Measurements from ENCODE around the gene CYBC1.
"Not testable (repeated sequence)": the region's sequence is repeated elsewhere in the genome, so short reads cannot be mapped to it uniquely, and the experiment has no call there.

The CYBC1 gene

GRCh38 chr17:82475458-82475857 lies 24.9 kb upstream of the CYBC1 start:
- no peak for DNase-seq

- no peak for DNase-seq
Observed at GRCh38 chr17:82474223-82475010, 23.9 kb upstream of the CYBC1 start.

- no peak for DNase-seq
Observed at GRCh38 chr17:82470065-82470464, 19.5 kb upstream of the CYBC1 start.

GRCh38 chr17:82468692-82469091 lies 18.1 kb upstream of the CYBC1 start:
- DNase-seq = no peak

- no peak for DNase-seq
Observed at GRCh38 chr17:82465023-82465603, 14.6 kb upstream of the CYBC1 start.

- DNase-seq = no peak
Observed at GRCh38 chr17:82464567-82464929, 14.0 kb upstream of the CYBC1 start.

- DNase-seq = no peak
Observed at GRCh38 chr17:82463925-82464566, 13.5 kb upstream of the CYBC1 start.

- no peak for DNase-seq
Observed at GRCh38 chr17:82463391-82463790, 12.8 kb upstream of the CYBC1 start.

DNA sequence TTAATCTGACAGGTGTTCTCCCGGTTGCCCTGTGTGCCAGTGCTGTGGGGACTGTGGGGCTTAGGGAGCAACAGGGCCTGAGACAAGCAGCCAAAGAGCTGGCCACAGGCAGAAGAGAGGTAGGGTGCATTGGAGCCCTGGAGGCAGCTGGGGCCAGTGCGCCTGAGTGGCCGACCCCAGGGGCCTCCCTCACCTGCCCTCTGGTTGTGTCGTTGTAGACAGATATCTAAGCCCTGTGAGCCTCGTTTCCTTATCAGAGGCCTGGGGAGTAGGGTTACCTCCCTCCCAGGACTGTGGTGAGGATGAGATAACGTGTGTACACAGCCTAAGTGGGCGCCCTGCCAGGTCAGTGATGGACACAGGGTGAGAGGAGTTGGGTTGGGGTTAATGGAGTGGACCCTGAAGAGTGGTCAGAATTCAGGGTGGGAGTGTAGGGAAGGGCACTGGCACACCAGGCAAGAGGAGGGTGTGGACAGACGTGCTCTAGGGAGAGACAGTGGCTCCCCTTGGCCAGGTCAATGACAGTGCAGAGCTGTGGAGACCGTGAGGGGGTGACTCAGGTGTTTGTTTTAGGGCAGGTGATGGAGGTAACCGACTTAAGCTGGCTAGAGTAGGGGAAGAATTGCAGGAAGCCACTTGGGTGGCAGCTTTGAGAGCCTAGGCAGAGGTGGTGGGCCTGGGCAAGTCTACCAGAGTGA lies 11.4 kb upstream of the CYBC1 start:
- no peak for DNase-seq

- not testable (repeated sequence) for DNase-seq
Observed at GRCh38 chr17:82459936-82460335, 9.4 kb upstream of the CYBC1 start.

GRCh38 chr17:82458885-82459424 lies 8.4 kb upstream of the CYBC1 start:
- DNase-seq = no peak

DNA sequence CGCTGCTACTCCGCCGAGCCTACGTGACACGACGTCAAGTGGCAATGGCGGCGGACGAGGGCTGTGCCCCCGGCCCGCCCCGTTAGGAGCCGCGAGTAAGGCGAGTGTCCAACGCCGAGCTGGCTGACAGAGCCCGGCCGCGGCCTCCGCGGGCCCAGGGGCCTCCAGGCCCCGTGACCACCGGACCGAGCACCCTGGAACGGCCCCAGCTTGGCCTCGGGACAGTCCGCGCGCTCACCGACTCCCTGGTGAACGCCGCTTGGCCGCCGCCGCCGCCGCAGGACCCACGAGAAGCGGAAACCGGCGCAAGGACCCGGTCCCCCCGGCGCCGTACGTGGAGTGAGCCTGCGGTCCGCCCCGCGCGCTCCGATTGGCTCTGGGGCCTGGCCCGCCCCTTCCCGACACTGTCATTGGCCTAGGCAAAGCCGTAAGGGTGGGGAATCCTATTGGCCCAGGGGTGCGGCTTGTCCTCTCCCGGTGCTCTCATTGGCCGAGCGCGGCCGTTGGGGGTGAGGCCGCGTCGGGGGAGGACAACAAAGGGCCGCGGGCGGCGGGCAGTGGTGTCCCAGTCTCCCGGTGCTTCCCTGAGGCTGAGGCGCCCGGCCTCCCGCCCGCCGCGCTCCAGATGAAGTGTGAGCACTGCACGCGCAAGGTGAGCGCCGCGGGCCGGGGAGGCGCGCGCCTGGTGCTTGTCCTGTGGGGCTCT lies 7.8 kb upstream of the CYBC1 start, which contains the start of gene NARF:
Gene NARF (plus strand): TSS at position 563 of the 706 bp plus-strand sequence. CDS start 63 bp downstream, at position 626.
- DNase-seq = peak; percentile 97

DNA sequence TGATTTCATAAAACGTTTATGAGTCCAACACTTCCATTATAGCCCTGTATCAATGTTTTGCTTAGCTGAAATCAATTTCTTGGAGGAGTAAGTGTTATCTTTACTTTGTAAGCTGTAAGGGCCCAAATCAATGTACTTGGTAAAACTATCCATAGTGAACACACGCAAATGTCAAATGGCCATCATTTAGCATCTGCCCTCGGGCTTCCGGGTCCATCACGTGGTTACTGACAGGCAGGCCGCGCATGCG lies 7.3 kb upstream of the CYBC1 start:
- DNase-seq = no peak

- no peak for DNase-seq
Observed at GRCh38 chr17:82457073-82457928, 6.7 kb upstream of the CYBC1 start.

- not testable (repeated sequence) for DNase-seq
Observed at GRCh38 chr17:82453706-82454105, 3.2 kb upstream of the CYBC1 start.

- not testable (repeated sequence) for DNase-seq
Observed at GRCh38 chr17:82453151-82453550, 2.6 kb upstream of the CYBC1 start.

GRCh38 chr17:82452162-82452561 lies 1.6 kb upstream of the CYBC1 start:
- DNase-seq = no peak

DNA sequence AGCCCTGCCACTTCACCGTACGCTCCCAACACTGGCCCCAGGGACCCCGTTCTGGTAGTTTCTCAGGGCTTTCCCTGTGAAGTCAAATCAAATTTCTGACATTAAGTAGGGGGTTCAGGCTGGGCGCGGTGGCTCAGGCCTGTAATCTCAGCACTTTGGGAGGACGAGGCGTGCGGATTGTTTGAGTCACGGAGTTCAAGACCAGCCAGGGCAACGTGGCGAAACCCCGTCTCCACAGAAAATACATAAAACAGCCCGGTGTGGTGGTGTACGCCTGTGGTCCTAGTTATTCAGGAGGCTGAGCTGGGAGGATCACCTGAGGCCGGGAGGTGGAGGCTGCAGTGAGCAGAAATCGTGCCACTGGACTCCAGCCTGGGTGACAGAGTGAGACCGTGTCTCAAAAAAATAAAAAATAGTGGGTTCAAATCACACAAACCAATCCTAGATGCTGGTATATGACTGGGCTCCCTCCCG lies 632 bp downstream of the CYBC1 start:
- DNase-seq = no peak

DNA sequence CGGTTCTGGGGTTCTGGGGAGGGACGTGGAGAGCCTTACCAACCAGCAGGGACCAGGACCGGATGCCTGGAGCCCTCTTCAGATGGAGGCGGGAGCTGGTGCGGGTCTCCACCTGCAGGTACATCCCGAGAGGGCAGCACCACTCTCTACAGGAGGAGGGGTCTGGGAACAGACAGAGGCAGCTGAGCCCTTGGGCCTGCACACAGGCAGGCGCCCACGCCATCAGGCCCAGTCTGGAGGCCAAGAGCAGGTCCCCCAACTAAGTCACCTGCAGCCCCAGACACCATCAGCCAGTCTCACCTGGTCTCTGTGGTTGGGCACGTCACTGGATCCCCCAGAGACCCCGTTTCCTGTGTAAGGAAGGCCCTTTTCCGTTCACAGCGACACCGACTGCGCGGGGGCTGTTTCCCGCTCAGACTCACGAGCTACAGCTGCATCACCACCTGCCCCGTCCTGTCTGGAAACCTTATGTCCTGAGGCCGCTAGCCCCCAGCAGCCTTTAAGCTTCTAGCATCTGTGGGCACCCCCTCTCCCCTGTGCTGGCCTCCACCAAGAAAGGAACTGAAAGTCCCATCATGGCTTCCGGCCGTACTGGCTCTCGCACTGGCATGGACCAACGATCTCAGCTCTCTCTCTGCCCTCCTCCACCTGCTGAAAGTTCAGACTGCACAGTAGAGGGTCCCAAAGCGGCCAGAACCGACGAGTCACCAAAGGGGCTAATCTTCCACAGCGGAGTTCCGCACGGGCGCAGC lies 1.2 kb downstream of the CYBC1 start:
- DNase-seq = no peak

DNA sequence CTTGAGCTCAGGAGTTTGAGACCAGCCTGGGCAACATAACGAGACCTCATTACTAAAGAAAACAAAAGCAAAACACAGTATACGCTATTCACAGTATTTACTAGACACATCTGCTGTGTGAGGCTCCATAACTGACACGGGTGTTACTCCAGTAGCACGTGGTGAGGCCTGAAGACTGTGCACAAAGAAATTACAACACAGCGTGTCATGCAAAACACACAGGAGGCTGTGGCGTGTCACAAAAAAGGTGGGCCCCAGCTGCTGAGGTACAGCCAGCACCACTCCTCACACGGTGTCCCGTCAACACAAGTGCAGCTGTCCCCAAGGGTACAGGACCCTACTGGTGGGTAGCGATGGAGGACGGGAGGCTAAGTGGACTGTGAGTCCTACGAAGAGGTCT lies 2.7 kb downstream of the CYBC1 start:
- no peak for DNase-seq

DNA sequence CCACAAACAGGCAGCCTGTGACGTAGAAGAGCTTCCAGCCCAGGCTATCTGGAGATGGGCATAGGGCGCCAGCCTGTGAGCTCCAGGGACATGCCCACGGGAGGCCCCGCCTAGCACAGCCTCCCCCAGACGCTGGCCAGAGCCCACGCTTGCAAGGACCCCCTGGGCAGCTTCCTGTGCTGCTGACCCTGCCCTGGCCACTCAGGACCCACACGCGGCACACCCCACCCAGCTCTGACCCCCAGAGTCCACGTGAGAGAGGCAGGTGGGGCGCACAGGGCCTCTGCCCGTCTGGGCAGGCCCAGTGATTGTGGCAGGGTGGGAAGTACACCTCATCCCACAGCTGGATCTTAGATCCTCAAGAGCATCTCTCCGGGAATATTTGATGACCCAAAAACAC lies 3.9 kb downstream of the CYBC1 start:
- DNase-seq = no peak
